Upper lobe of left lung (tissue), 6 donors: ENCODE data around the gene ACKR3. TPM values are rescaled to one million over a fixed set of nuclear protein-coding genes. Genes with fewer than 3 reads are reported as not detected.
A peak's percentile ranks its signal among the peaks of the same experiment; 100 is the strongest.

Experiments used
- ATAC-seq, 2 donors: fragments of 200-7000 bp; cut with Tn5 transposase; one replicate each; pipeline ENCODE4 v1.9.1; 2022; ENCODE audit warnings: mild to moderate bottlenecking in 2 of 2, moderate library complexity in 2 of 2; ENCODE audit not compliant: low FRiP score in 2 of 2
- DNase-seq, 2 donors: peaks; one replicate each; pipeline ENCODE4 v3.0.0-alpha.2; 2019 to 2020
- H3K27ac ChIP-seq, 4 donors: fragments of 200-600 bp; sonication (generic); one replicate each; pipeline ENCODE4 v1.5.1; 2016 to 2019
- H3K27me3 ChIP-seq, 4 donors: fragments of 200-600 bp; sonication (generic); one replicate each; pipeline ENCODE4 v1.5.1; 2017 to 2019
- H3K36me3 ChIP-seq, 4 donors: fragments of 200-600 bp; sonication (generic); one replicate each; pipeline ENCODE4 v1.5.1; 2016 to 2019
- H3K4me1 ChIP-seq, 4 donors: fragments of 200-600 bp; sonication (generic); one replicate each; pipeline ENCODE4 v1.5.1; 2018 to 2019
- H3K4me3 ChIP-seq, 4 donors: fragments of 200-600 bp; sonication (generic); one replicate each; pipeline ENCODE4 v1.5.1; 2017 to 2019; ENCODE audit warnings: mild to moderate bottlenecking in 2 of 4, moderate library complexity in 1 of 4
- H3K9me3 ChIP-seq, 4 donors: fragments of 200-600 bp; sonication (generic); one replicate each; pipeline ENCODE4 v1.5.1; 2018 to 2019
- EP300 ChIP-seq, 4 donors: sonication (generic); formaldehyde crosslinking; IDR thresholded peaks; one replicate each; pipeline ENCODE4 v1.5.1; 2017; ENCODE audit warnings: antibody characterized with exemption in 4 of 4, control low read depth in 2 of 4
- POLR2A ChIP-seq, 4 donors: fragments of 450-650 bp; IDR thresholded peaks; one replicate each; pipeline ENCODE4 v1.5.1; 2016 to 2017; ENCODE audit warnings: antibody characterized with exemption in 4 of 4, mild to moderate bottlenecking in 2 of 4
- POLR2AphosphoS5 ChIP-seq, 2 donors: sonication (generic); formaldehyde crosslinking; IDR thresholded peaks; one replicate each; pipeline ENCODE4 v1.5.1; 2017; ENCODE audit warnings: antibody characterized with exemption in 2 of 2
- WGBS, 2 donors: methylation state at CpG; one replicate each; pipeline ENCODE4 v1.1.5; 2017 to 2018; 5-methylcytosine and 5-hydroxymethylcytosine counted together
- total RNA-seq, 6 donors: library from RNA; depleted of rRNA in 4 of 6; stranded (reverse); fragments of >200 nt in 4 of 6; gene quantifications; one replicate each; pipeline versions ENCODE4 v1.1.0 to v1.2.1, GENCODE V29; 2016 to 2021
- TF ChIP-seq, protein P1 (sequence below), 6 experiments: fragments of 450-650 bp in 4 of 6; fragments of 200-600 bp in 2 of 6; sonication (generic) in 2 of 6; IDR thresholded peaks; one replicate each; pipeline ENCODE4 v1.5.1; 2016 to 2019; ENCODE audit warnings: antibody characterized with exemption in 6 of 6
- donor health status: DM: no; HTN: no; CAD: no; lungs with moderate emphysema.
- donor health status: DM: no; HTN: yes; CAD: no; lungs with severe emphysema.

ACKR3 gene
- total RNA-seq, 6 donors from 2014 or later, result 3.9 to 28.5 (median 10.5) TPM

GRCh38 chr2:236526455-236527158 lies 43.0 kb upstream of the ACKR3 start:
- ATAC-seq (no peak), DNase-seq (peak in 1 of 2 donors; percentile 26)
- Histone ChIP-seq H3K27ac (no peak overlapping the region), H3K9me3 (no peaks in the 10 kb centered on the region), H3K27me3 (no peaks in the 10 kb centered on the region), H3K4me1 (no peaks in the 10 kb centered on the region), H3K4me3 (no peak overlapping the region), H3K36me3 (no peaks in the 10 kb centered on the region)
- WGBS, 2 donors, result 93 to 96% methylated on average over 14 of the region's 14 CpGs
- TF ChIP-seq, protein P1, sequence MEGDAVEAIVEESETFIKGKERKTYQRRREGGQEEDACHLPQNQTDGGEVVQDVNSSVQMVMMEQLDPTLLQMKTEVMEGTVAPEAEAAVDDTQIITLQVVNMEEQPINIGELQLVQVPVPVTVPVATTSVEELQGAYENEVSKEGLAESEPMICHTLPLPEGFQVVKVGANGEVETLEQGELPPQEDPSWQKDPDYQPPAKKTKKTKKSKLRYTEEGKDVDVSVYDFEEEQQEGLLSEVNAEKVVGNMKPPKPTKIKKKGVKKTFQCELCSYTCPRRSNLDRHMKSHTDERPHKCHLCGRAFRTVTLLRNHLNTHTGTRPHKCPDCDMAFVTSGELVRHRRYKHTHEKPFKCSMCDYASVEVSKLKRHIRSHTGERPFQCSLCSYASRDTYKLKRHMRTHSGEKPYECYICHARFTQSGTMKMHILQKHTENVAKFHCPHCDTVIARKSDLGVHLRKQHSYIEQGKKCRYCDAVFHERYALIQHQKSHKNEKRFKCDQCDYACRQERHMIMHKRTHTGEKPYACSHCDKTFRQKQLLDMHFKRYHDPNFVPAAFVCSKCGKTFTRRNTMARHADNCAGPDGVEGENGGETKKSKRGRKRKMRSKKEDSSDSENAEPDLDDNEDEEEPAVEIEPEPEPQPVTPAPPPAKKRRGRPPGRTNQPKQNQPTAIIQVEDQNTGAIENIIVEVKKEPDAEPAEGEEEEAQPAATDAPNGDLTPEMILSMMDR (IDR thresholded peaks at IDR 0.05), result peak in 1 of 6 experiments; percentile 19
- no peak for TF ChIP-seq POLR2A (IDR thresholded peaks at IDR 0.05)

DNA sequence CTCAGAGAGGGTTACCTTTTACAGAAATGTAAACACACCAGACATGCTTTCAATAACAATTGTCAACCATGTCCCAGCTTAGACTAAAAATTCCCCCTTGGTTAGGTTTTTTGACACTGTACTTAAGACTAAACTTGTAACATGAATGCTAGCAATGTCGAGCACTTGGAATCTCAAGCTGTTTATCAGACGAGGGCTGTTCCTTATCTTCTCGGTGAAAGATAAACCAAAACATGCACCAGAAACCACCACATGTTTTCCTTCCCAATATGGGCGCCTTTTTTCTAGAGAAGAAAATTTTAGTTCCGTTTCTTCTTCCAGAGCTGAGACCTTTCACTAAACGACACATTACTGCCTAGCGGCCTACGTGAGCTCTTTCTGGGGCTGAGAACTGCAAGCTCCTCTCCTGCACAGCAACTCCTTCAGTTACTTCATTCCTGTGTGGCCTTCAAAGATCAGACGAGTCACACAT lies 42.4 kb upstream of the ACKR3 start:
- H3K4me1 ChIP-seq, result no peaks in the 10 kb centered on the region
- DNase-seq (no peak), ATAC-seq (no peak)
- TF ChIP-seq, protein P1 (IDR thresholded peaks at IDR 0.05), result no peak
- no peak for TF ChIP-seq POLR2A (IDR thresholded peaks at IDR 0.05)
- H3K4me3 ChIP-seq, result no peak overlapping the region
- no peak overlapping the region for H3K27ac ChIP-seq
- no peaks in the 10 kb centered on the region for H3K36me3 ChIP-seq
- no peaks in the 10 kb centered on the region for H3K27me3 ChIP-seq
- 57 to 66% methylated on average over 9 of the region's 9 CpGs for WGBS, 2 donors
- no peaks in the 10 kb centered on the region for H3K9me3 ChIP-seq

GRCh38 chr2:236529606-236530005 lies 40.0 kb upstream of the ACKR3 start:
- WGBS, 2 donors, result 83 to 86% methylated on average over 4 of the region's 4 CpGs
- ATAC-seq (no peak), DNase-seq (no peak)
- no peaks in the 10 kb centered on the region for H3K27me3 ChIP-seq
- H3K36me3 ChIP-seq, result no peaks in the 10 kb centered on the region
- H3K4me3 ChIP-seq, result no peak overlapping the region
- H3K4me1 ChIP-seq, result no peaks in the 10 kb centered on the region
- H3K27ac ChIP-seq, result no peak overlapping the region
- H3K9me3 ChIP-seq, result no peaks in the 10 kb centered on the region
- TF ChIP-seq POLR2A (IDR thresholded peaks at IDR 0.05) (no peak), EP300 (IDR thresholded peaks at IDR 0.05) (no peak), POLR2AphosphoS5 (IDR thresholded peaks at IDR 0.05) (no peak)
- TF ChIP-seq, protein P1 (IDR thresholded peaks at IDR 0.05), result no peak

DNA sequence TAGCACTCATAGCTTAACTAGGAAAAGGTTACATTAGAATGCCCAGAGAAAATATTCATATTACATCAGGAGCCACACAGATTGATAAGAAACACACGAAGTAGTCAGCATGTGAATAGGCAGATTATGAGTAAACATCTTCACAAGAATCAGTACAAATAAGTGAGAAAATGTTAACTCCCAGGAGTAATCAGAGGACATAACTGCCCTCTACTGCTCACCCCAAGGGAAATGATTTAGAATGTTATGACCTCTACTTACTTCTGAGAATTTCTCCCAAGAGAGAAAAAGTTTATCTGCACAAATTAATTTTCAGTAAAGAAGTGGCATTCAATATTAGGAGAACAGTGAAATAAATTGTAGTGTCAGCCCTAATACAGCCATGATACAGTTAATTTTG lies 39.1 kb upstream of the ACKR3 start:
- ATAC-seq, result no peak
- Histone ChIP-seq H3K36me3 (no peaks in the 10 kb centered on the region), H3K27me3 (no peaks in the 10 kb centered on the region), H3K4me1 (no peaks in the 10 kb centered on the region), H3K27ac (no peak overlapping the region), H3K9me3 (no peaks in the 10 kb centered on the region), H3K4me3 (no peak overlapping the region)
- DNase-seq, result no peak
- WGBS, 2 donors, result 30 to 39% methylated on average over 1 of the region's 1 CpG
- TF ChIP-seq POLR2A (IDR thresholded peaks at IDR 0.05), result no peak
- TF ChIP-seq EP300 (IDR thresholded peaks at IDR 0.05), result no peak
- TF ChIP-seq, protein P1 (IDR thresholded peaks at IDR 0.05), result no peak
- TF ChIP-seq POLR2AphosphoS5 (IDR thresholded peaks at IDR 0.05), result no peak

DNA sequence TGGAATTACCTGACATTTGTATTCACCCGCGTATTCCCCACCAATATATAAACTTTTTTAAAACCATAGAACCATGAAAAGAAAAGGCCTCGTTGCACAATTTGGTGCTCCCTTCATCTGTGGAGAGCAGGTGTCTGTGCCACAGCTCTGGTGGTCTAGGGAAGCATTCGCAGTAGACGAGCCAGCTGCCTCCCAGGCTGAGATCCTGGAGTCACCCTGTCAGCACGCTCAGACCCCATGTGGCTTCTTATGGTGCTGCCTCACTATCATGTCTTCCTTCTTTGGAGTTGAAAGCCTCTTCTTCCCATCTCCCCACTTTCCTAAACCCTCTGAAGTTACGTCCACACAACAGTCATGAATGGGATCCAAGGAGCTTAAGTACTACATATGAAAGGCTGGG lies 38.4 kb upstream of the ACKR3 start:
- no peak for ATAC-seq
- H3K4me1 ChIP-seq, result no peaks in the 10 kb centered on the region
- H3K36me3 ChIP-seq, result no peaks in the 10 kb centered on the region
- no peaks in the 10 kb centered on the region for H3K9me3 ChIP-seq
- H3K4me3 ChIP-seq, result no peak overlapping the region
- H3K27ac ChIP-seq, result no peak overlapping the region
- 93 to 95% methylated on average over 7 of the region's 7 CpGs for WGBS, 2 donors
- H3K27me3 ChIP-seq, result no peaks in the 10 kb centered on the region
- TF ChIP-seq POLR2AphosphoS5 (IDR thresholded peaks at IDR 0.05), result no peak
- TF ChIP-seq EP300 (IDR thresholded peaks at IDR 0.05), result no peak
- no peak for TF ChIP-seq POLR2A (IDR thresholded peaks at IDR 0.05)
- TF ChIP-seq, protein P1 (IDR thresholded peaks at IDR 0.05), result no peak
- DNase-seq, result no peak
